Thoracic aorta (tissue), 2 donors: ENCODE data around the gene TSPAN4. TPM values are rescaled to one million over a fixed set of nuclear protein-coding genes. Genes with fewer than 3 reads are reported as not detected.

Experiments used
- ATAC-seq: fragments of 150-250 bp; one replicate; pipeline ENCODE4 v1.8.0; 2017; ENCODE audit warnings: low read depth; ENCODE audit not compliant: insufficient number of reproducible peaks, low FRiP score
- DNase-seq: peaks from one replicate; pipeline ENCODE4 v3.0.0-alpha.2; 2020; ENCODE audit warnings: low spot score
- H3K27ac ChIP-seq, 2 donors: fragments of 200-600 bp; sonication (generic); 1 replicate in 1 of 2; 2 replicates in 1 of 2; pipeline ENCODE4 v1.5.1; 2016; ENCODE audit warnings: mild to moderate bottlenecking in 2 of 2, moderate library complexity in 2 of 2
- H3K27me3 ChIP-seq: fragments of 200-600 bp; sonication (generic); replicated peaks from 2 replicates; pipeline ENCODE4 v1.6.0; 2016; ENCODE audit warnings: mild to moderate bottlenecking; ENCODE audit not compliant: insufficient read depth
- H3K36me3 ChIP-seq: fragments of 200-600 bp; sonication (generic); one replicate; pipeline ENCODE4 v1.5.1; 2016
- H3K4me1 ChIP-seq, 2 donors: fragments of 200-600 bp; sonication (generic); 1 replicate in 1 of 2; 2 replicates in 1 of 2; pipeline versions ENCODE4 v1.5.1 to v1.6.0; 2016; ENCODE audit warnings: low read depth in 2 of 2, mild to moderate bottlenecking in 1 of 2; ENCODE audit not compliant: control insufficient read depth in 1 of 2
- H3K4me3 ChIP-seq: fragments of 200-600 bp; sonication (generic); 2 replicates; pipeline ENCODE4 v1.5.1; 2016; ENCODE audit warnings: mild to moderate bottlenecking
- H3K9me3 ChIP-seq: fragments of 200-600 bp; sonication (generic); 2 replicates; pipeline ENCODE4 v1.5.1; 2016
- total RNA-seq, 2 donors: library from RNA; depleted of rRNA; stranded (reverse); fragments of >200 nt; gene quantifications; one replicate each; pipeline versions ENCODE4 v1.1.0 to v1.2.3, GENCODE V29; 2016
- TF ChIP-seq, protein P1 (sequence below): fragments of 200-600 bp; sonication (generic); IDR thresholded peaks from one replicate; pipeline ENCODE4 v1.5.1; 2019; ENCODE audit warnings: antibody characterized with exemption

The TSPAN4 gene
- total RNA-seq, 2 donors from 2014 or later, result 55.5 to 107 TPM

DNA sequence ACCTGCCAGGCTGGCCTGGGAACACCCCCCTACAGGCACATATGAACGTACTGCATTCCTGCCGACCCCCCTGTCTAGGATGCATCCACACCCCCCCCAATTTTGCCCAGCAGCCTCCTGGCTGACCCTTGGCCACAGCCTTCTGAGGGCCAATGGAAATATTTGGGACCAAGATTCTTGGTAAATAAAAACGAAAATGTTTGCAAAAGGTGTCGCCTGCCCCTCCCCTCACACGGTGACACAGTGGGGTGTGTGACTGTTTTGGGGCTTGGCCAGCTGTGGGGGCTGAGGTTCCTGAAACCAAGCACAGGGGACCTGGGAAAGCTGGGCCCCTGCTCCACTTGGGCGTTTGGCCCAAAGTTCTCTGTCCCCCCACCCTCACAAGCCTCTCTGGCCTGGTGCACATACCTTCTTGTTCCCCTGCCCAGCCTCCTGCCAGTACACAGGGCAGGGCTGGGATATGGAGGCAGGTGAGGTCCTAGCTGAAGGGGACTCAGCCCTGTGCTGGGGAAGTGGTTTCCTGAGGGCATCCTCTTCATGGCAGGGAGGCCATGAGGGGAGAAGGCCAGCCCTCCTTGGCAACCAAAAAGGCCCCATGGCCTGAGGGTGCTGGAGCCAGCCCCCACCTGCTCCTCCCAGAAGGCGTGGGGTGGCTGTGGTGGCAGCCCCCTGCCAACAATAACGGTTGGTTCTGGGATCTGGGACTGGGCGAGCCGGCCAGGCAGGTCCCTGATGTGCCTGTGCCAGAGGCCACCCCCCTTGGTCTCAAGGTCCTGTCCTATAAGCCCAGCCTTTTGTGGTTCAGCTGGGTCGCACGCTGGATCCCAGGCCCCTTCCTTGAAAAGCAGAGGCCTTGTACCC, 17.1 kb upstream of the TSPAN4 start:
- DNase-seq (no peak), ATAC-seq (no peak)
- H3K27me3 ChIP-seq, result peaks cover 6% of the 10 kb centered on the region
- H3K4me3 ChIP-seq, result no peak overlapping the region
- no peak overlapping the region for H3K27ac ChIP-seq
- TF ChIP-seq, protein P1, sequence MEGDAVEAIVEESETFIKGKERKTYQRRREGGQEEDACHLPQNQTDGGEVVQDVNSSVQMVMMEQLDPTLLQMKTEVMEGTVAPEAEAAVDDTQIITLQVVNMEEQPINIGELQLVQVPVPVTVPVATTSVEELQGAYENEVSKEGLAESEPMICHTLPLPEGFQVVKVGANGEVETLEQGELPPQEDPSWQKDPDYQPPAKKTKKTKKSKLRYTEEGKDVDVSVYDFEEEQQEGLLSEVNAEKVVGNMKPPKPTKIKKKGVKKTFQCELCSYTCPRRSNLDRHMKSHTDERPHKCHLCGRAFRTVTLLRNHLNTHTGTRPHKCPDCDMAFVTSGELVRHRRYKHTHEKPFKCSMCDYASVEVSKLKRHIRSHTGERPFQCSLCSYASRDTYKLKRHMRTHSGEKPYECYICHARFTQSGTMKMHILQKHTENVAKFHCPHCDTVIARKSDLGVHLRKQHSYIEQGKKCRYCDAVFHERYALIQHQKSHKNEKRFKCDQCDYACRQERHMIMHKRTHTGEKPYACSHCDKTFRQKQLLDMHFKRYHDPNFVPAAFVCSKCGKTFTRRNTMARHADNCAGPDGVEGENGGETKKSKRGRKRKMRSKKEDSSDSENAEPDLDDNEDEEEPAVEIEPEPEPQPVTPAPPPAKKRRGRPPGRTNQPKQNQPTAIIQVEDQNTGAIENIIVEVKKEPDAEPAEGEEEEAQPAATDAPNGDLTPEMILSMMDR, result no peak
- H3K36me3 ChIP-seq, result peaks cover 35% of the 10 kb centered on the region
- peaks cover 42 to 58% of the 10 kb centered on the region in 2 donors for H3K4me1 ChIP-seq
- no peaks in the 10 kb centered on the region for H3K9me3 ChIP-seq

DNA sequence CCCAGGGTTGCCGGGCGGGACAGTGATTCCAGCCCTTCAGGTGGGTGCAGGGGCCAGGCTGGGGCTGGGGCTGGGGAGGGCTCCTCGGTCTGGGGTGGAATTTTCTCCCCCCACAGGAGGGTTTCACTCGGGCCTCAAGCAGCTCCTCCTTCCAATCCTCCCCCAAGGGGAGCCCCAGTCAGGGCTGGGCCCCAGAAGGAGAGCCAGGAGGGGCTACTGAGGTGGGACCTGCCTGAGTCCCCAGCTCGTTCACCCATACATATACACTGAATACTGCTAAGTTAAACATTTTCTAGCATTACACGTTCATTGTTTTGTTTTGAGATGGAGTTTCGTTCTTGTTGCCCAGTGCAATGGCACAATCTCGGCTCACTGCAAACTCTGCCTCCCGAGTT, 16.4 kb upstream of the TSPAN4 start:
- peaks cover 35% of the 10 kb centered on the region for H3K36me3 ChIP-seq
- DNase-seq (no peak), ATAC-seq (no peak)
- H3K9me3 ChIP-seq, result no peaks in the 10 kb centered on the region
- no peak overlapping the region for H3K4me3 ChIP-seq
- peaks cover 42 to 59% of the 10 kb centered on the region in 2 donors for H3K4me1 ChIP-seq
- H3K27ac ChIP-seq, result no peak overlapping the region
- TF ChIP-seq, protein P1, result no peak
- H3K27me3 ChIP-seq, result peaks cover 6% of the 10 kb centered on the region

DNA sequence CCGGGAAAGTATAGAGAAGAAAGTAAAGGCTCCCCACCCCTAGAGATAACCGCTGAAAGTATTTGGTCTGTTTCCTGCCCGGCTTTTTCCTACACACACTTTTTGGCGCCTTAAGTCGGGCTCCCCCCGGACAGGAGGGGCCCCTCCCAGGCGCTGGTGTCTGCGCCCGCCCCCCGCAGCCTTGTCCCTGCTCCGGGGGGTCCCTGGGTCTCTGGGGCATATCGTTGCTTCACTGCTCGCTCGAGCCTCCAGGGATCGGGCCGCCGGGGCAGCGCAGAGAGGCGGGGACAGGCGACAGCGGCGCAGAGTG, 15.9 kb upstream of the TSPAN4 start:
- Histone ChIP-seq H3K9me3 (no peaks in the 10 kb centered on the region), H3K4me1 (peaks cover 36 to 58% of the 10 kb centered on the region in 2 donors), H3K27me3 (peaks cover 6% of the 10 kb centered on the region), H3K27ac (peak overlapping the region in 1 of 2 donors; percentile 39), H3K36me3 (peaks cover 35% of the 10 kb centered on the region), H3K4me3 (peak overlapping the region; percentile 76)
- ATAC-seq (no peak), DNase-seq (no peak)
- TF ChIP-seq, protein P1, result no peak

DNA sequence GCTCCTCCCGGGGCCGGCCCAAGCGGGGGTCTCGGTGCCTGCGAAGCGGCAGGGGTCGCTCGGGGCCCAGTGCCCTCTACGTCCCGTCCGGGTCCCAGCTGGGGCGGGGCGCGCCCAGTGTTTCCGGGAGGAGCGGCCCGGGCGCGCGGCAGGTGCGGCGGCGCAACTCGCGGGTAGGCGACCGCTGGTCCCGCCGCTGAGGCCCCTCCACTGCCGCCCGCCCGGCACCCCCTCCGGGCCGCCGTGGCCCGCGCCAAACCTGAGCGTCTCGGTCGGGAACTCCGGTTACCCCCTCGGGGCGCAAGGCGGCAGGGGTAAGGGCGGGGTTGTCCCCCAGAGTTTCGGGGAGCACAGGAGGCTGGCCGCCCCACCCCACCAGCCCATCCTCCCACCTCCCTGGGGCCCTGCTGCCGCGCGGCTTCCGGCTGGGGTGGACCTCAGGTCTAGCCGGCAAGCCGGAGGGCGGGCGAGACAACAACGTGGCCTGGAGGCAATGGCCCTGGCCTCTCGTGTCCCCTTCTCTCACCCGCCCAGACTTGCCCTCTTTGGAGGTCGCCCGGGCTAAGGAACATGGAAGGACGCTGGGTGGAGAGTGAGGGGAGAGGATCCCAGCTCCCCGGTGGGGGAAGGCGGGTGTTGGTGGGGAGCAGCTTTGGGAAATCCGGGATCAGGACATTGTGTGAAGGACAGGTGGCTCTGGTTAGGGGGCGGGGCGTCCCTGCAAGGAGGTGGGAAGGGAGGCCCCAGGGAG, 15.3 kb upstream of the TSPAN4 start:
- H3K4me3 ChIP-seq, result peak overlapping the region; percentile 76
- peaks cover 6% of the 10 kb centered on the region for H3K27me3 ChIP-seq
- TF ChIP-seq, protein P1, result no peak
- no peaks in the 10 kb centered on the region for H3K9me3 ChIP-seq
- no peak for ATAC-seq
- H3K4me1 ChIP-seq, result peaks cover 40 to 58% of the 10 kb centered on the region in 2 donors
- H3K36me3 ChIP-seq, result peaks cover 35% of the 10 kb centered on the region
- H3K27ac ChIP-seq, result peak overlapping the region in 1 of 2 donors; percentile 39
- DNase-seq, result no peak

DNA sequence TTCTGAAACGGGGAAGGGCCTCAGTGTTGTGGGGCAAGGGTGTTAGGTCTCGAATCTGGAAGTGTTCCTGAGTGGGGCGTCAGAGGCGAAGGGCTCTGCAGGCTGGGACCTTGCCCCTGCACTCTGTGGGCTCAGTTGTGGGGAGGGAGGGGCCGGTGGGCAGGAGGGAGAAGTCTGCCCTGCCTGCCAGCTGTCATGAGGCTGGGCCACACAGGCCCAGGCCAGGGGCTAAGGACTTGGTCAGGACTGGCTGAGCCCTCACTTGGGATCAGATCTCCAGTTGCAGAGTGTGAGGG, 14.8 kb upstream of the TSPAN4 start, which contains the start of gene CRACR2B:
Gene CRACR2B, plus strand, starts transcription at position 23 of the 296 bp plus-strand sequence. CDS start 689 bp downstream, outside the sequence.
- no peak for DNase-seq
- TF ChIP-seq, protein P1, result no peak
- Histone ChIP-seq H3K4me1 (peaks cover 40 to 57% of the 10 kb centered on the region in 2 donors), H3K27ac (peak within 1 kb of the TSS in 1 of 2 donors; percentile 39), H3K9me3 (no peaks in the 10 kb centered on the region), H3K4me3 (peak within 1 kb of the TSS; percentile 76), H3K36me3 (peaks cover 31% of the 10 kb centered on the region), H3K27me3 (peaks cover 6% of the 10 kb centered on the region)
- ATAC-seq, result no peak
